ENCODE measurements around the gene TDRD9.

The TDRD9 gene

DNA sequence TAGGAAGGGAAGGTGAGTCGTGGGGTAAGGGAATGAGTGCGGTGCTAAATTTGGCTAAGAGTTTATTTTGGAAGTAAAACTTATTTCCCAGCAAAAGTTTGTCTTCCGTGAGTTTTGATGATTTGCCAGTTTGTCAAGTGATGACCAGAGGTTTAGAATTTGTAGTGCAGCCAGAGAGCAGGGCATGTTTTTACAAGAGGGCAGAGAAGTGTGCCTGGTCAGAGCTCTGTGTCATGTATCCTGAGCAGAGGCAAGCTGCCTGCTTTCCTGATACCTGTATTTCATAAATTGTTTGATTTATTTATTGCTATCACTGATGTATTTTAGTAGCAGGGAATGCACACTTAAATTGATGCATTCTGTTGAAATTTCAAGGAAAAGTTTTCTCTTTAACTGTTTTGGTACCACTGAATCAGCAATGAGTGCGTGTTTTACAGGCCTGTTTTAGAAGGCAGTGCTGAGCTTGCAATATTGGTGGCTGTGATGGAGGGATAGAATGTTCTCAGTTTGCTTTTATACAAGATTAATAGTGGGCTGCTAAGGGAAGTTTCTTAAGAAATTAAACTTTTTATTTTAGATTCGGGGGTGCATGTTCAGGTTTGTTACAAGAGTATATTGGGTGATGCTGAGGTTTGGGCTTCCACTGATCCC is 33.8 kb downstream of the TDRD9 start:
- no peak overlapping the region for H3K4me2 ChIP-seq (ENCODE audit: low read length)
- H3K9ac ChIP-seq (ENCODE audit: low read length): no peak overlapping the region
- H3K4me3 ChIP-seq (ENCODE audit: low read depth, low read length, poor library complexity, severe bottlenecking): no peak overlapping the region
- no peaks in the 10 kb centered on the region for H4K20me1 ChIP-seq (ENCODE audit: insufficient read depth, low read length)
- no peaks in the 10 kb centered on the region for H3K9me2 ChIP-seq (ENCODE audit: low read depth, low read length)
- H3K79me2 ChIP-seq (ENCODE audit: insufficient read depth, low read length): no peaks in the 10 kb centered on the region
- no peak overlapping the region for H2AFZ ChIP-seq (ENCODE audit: low read length)
- 0 out of 2 replicates have a peak, but pooled peaks cover 5% of the 10 kb centered on the region for H3K27me3 ChIP-seq (ENCODE audit: insufficient read depth, low read length)
- H3K4me1 ChIP-seq (ENCODE audit: insufficient read depth, low read length, severe bottlenecking): no peaks in the 10 kb centered on the region
- no peaks in the 10 kb centered on the region for H3F3A ChIP-seq (ENCODE audit: insufficient read depth, low read length)
- H3K36me3 ChIP-seq (ENCODE audit: insufficient read depth, low read length): no peaks in the 10 kb centered on the region
- no peaks in the 10 kb centered on the region for H3K9me3 ChIP-seq (ENCODE audit: low read length)
- no peak overlapping the region for H3K27ac ChIP-seq (ENCODE audit: low read depth, low read length, poor library complexity, severe bottlenecking)
- TF ChIP-seq, protein P1, sequence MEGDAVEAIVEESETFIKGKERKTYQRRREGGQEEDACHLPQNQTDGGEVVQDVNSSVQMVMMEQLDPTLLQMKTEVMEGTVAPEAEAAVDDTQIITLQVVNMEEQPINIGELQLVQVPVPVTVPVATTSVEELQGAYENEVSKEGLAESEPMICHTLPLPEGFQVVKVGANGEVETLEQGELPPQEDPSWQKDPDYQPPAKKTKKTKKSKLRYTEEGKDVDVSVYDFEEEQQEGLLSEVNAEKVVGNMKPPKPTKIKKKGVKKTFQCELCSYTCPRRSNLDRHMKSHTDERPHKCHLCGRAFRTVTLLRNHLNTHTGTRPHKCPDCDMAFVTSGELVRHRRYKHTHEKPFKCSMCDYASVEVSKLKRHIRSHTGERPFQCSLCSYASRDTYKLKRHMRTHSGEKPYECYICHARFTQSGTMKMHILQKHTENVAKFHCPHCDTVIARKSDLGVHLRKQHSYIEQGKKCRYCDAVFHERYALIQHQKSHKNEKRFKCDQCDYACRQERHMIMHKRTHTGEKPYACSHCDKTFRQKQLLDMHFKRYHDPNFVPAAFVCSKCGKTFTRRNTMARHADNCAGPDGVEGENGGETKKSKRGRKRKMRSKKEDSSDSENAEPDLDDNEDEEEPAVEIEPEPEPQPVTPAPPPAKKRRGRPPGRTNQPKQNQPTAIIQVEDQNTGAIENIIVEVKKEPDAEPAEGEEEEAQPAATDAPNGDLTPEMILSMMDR (IDR thresholded peaks at IDR 0.05; ENCODE audit: low read length): no peak
- no peak for TF ChIP-seq EZH2 (IDR thresholded peaks at IDR 0.05; ENCODE audit: borderline replicate concordance, low read length)

DNA sequence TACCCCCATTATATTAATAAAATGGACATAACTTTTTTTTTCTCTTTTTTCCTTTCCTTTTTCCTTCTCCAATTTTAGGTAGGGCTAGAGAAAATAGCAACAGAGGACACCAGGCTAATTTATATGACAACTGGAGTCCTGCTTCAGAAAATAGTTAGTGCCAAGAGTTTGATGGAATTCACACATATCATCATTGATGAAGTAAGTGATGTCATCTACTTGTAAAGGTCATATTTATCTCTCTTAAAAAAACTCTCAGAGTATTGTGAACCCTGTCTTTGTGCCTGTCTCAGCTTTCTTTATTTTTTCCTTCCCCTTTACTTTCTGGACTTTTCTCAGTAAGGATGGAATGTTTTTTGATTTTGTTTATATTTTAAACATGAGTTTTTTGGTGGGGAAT is 38.4 kb downstream of the TDRD9 start:
- Histone ChIP-seq H3K27me3 (ENCODE audit: insufficient read depth, low read length) (0 out of 2 replicates have a peak, but pooled peaks cover 5% of the 10 kb centered on the region), H3K9ac (ENCODE audit: low read length) (no peak overlapping the region), H3K4me1 (ENCODE audit: insufficient read depth, low read length, severe bottlenecking) (no peaks in the 10 kb centered on the region), H3K4me2 (ENCODE audit: low read length) (no peak overlapping the region), H3K4me3 (ENCODE audit: low read depth, low read length, poor library complexity, severe bottlenecking) (no peak overlapping the region), H2AFZ (ENCODE audit: low read length) (no peak overlapping the region), H3K36me3 (ENCODE audit: insufficient read depth, low read length) (no peaks in the 10 kb centered on the region), H3K79me2 (ENCODE audit: insufficient read depth, low read length) (no peaks in the 10 kb centered on the region), H4K20me1 (ENCODE audit: insufficient read depth, low read length) (no peaks in the 10 kb centered on the region), H3F3A (ENCODE audit: insufficient read depth, low read length) (no peaks in the 10 kb centered on the region), H3K9me3 (ENCODE audit: low read length) (no peaks in the 10 kb centered on the region), H3K27ac (ENCODE audit: low read depth, low read length, poor library complexity, severe bottlenecking) (no peak overlapping the region), H3K9me2 (ENCODE audit: low read depth, low read length) (no peaks in the 10 kb centered on the region)
- TF ChIP-seq, protein P1 (IDR thresholded peaks at IDR 0.05; ENCODE audit: low read length): no peak
- no peak for TF ChIP-seq EZH2 (IDR thresholded peaks at IDR 0.05; ENCODE audit: borderline replicate concordance, low read length)

DNA sequence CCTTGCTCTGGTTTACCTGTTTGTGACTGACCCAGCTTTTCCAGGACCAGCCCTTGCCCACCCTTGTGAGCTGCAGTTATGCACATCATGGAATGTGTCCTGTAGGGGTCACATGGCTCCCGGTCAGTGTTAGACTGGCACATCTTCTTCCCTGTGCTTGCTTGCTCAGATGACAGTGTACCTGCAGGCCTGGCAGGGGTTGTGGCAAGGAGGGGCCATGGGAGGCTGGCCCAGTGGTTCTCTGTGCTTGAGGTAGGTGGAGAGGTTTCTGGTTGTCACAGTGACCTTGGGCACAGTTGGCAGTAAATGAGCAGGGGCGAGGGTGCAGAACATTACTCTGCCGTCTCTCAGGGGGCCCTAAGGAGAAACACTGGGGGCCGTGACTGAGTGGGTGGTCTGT is 41.7 kb downstream of the TDRD9 start:
- Histone ChIP-seq H4K20me1 (ENCODE audit: insufficient read depth, low read length) (no peaks in the 10 kb centered on the region), H3K4me2 (ENCODE audit: low read length) (no peak overlapping the region), H3K36me3 (ENCODE audit: insufficient read depth, low read length) (no peaks in the 10 kb centered on the region), H3F3A (ENCODE audit: insufficient read depth, low read length) (no peaks in the 10 kb centered on the region), H3K9me3 (ENCODE audit: low read length) (no peaks in the 10 kb centered on the region), H3K4me3 (ENCODE audit: low read depth, low read length, poor library complexity, severe bottlenecking) (no peak overlapping the region), H2AFZ (ENCODE audit: low read length) (no peak overlapping the region), H3K9me2 (ENCODE audit: low read depth, low read length) (no peaks in the 10 kb centered on the region), H3K79me2 (ENCODE audit: insufficient read depth, low read length) (no peaks in the 10 kb centered on the region), H3K27me3 (ENCODE audit: insufficient read depth, low read length) (peaks cover 4% of the 10 kb centered on the region; the same call in 1 of the 2 replicates), H3K4me1 (ENCODE audit: insufficient read depth, low read length, severe bottlenecking) (no peaks in the 10 kb centered on the region), H3K27ac (ENCODE audit: low read depth, low read length, poor library complexity, severe bottlenecking) (no peak overlapping the region), H3K9ac (ENCODE audit: low read length) (no peak overlapping the region)
- TF ChIP-seq EZH2 (IDR thresholded peaks at IDR 0.05; ENCODE audit: borderline replicate concordance, low read length): no peak
- TF ChIP-seq, protein P1 (IDR thresholded peaks at IDR 0.05; ENCODE audit: low read length): no peak
